Measurements from ENCODE around the gene RDH12.

Gene RDH12

DNA sequence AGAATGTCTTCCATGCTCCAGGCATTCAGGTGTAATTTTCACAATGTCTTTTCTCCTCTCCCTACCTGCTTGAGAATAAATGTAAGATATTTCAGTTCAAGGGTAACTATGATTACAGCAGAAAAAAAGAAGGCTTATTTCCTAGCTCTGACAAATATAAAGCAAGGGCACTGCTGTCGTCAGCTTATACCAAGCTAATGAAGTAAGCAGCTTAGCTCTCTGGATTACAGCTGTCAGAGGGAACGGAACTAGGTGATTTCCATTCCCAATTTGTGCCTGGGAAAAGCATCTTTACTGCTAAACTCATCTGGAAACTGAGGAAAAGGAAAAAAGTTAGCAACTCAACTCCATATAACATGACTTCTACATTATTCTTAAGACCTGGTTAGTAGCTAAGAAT, 58.2 kb downstream of the RDH12 start:
- DNase-seq (ENCODE audit: low read depth in 1 of 2, low spot score in 1 of 2): no peak
- Histone ChIP-seq H3K4me3 (replicated peaks; ENCODE audit: insufficient read depth, low read length) (no peak overlapping the region), H3K27ac (replicated peaks) (no peak overlapping the region), H3K27me3 (ENCODE audit: insufficient read depth, poor library complexity, severe bottlenecking) (no peaks in the 10 kb centered on the region)
- TF ChIP-seq POLR2AphosphoS5 (IDR thresholded peaks at IDR 0.05; ENCODE audit: low read depth) (no peak), GABPA (IDR thresholded peaks at IDR 0.05; ENCODE audit: low read depth) (no peak), SPI1 (IDR thresholded peaks at IDR 0.05; ENCODE audit: borderline replicate concordance, low read depth) (no peak)
- TF ChIP-seq, protein P1, sequence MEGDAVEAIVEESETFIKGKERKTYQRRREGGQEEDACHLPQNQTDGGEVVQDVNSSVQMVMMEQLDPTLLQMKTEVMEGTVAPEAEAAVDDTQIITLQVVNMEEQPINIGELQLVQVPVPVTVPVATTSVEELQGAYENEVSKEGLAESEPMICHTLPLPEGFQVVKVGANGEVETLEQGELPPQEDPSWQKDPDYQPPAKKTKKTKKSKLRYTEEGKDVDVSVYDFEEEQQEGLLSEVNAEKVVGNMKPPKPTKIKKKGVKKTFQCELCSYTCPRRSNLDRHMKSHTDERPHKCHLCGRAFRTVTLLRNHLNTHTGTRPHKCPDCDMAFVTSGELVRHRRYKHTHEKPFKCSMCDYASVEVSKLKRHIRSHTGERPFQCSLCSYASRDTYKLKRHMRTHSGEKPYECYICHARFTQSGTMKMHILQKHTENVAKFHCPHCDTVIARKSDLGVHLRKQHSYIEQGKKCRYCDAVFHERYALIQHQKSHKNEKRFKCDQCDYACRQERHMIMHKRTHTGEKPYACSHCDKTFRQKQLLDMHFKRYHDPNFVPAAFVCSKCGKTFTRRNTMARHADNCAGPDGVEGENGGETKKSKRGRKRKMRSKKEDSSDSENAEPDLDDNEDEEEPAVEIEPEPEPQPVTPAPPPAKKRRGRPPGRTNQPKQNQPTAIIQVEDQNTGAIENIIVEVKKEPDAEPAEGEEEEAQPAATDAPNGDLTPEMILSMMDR (IDR thresholded peaks at IDR 0.05; ENCODE audit: insufficient read depth, low read length): no peak
- TF ChIP-seq, protein P2, sequence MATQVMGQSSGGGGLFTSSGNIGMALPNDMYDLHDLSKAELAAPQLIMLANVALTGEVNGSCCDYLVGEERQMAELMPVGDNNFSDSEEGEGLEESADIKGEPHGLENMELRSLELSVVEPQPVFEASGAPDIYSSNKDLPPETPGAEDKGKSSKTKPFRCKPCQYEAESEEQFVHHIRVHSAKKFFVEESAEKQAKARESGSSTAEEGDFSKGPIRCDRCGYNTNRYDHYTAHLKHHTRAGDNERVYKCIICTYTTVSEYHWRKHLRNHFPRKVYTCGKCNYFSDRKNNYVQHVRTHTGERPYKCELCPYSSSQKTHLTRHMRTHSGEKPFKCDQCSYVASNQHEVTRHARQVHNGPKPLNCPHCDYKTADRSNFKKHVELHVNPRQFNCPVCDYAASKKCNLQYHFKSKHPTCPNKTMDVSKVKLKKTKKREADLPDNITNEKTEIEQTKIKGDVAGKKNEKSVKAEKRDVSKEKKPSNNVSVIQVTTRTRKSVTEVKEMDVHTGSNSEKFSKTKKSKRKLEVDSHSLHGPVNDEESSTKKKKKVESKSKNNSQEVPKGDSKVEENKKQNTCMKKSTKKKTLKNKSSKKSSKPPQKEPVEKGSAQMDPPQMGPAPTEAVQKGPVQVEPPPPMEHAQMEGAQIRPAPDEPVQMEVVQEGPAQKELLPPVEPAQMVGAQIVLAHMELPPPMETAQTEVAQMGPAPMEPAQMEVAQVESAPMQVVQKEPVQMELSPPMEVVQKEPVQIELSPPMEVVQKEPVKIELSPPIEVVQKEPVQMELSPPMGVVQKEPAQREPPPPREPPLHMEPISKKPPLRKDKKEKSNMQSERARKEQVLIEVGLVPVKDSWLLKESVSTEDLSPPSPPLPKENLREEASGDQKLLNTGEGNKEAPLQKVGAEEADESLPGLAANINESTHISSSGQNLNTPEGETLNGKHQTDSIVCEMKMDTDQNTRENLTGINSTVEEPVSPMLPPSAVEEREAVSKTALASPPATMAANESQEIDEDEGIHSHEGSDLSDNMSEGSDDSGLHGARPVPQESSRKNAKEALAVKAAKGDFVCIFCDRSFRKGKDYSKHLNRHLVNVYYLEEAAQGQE (IDR thresholded peaks at IDR 0.05; ENCODE audit: insufficient replicate concordance, low read depth): no peak

DNA sequence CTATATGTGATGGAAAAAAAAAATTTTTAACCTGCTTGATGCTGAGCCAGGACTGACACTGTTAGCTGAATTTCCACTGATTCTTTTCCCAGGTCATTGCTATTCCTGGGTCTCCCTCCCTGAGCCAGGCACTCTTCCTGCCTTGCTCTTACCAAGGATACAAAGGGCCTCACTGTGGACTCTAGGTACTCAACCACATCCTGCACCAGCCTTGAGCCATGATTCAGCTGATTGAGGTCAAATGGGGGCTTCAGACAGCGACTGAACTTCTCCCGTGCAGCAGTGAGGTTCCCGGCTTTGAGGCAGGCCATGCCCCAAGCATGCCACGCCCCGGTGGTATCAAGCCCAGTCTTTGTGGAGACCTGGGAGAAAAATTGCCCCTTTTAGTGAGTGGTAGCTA, 60.4 kb downstream of the RDH12 start:
- no peak for TF ChIP-seq POLR2AphosphoS5 (IDR thresholded peaks at IDR 0.05; ENCODE audit: low read depth)
- TF ChIP-seq, protein P2 (IDR thresholded peaks at IDR 0.05; ENCODE audit: insufficient replicate concordance, low read depth): no peak
- TF ChIP-seq, protein P1 (IDR thresholded peaks at IDR 0.05; ENCODE audit: insufficient read depth, low read length): no peak
- no peak for TF ChIP-seq GABPA (IDR thresholded peaks at IDR 0.05; ENCODE audit: low read depth)
- TF ChIP-seq SPI1 (IDR thresholded peaks at IDR 0.05; ENCODE audit: borderline replicate concordance, low read depth): no peak
- H3K27me3 ChIP-seq (ENCODE audit: insufficient read depth, poor library complexity, severe bottlenecking): no peaks in the 10 kb centered on the region
- H3K4me3 ChIP-seq (replicated peaks; ENCODE audit: insufficient read depth, low read length): no peak overlapping the region
- DNase-seq (ENCODE audit: low read depth in 1 of 2, low spot score in 1 of 2): no peak
- no peak overlapping the region for H3K27ac ChIP-seq (replicated peaks)

DNA sequence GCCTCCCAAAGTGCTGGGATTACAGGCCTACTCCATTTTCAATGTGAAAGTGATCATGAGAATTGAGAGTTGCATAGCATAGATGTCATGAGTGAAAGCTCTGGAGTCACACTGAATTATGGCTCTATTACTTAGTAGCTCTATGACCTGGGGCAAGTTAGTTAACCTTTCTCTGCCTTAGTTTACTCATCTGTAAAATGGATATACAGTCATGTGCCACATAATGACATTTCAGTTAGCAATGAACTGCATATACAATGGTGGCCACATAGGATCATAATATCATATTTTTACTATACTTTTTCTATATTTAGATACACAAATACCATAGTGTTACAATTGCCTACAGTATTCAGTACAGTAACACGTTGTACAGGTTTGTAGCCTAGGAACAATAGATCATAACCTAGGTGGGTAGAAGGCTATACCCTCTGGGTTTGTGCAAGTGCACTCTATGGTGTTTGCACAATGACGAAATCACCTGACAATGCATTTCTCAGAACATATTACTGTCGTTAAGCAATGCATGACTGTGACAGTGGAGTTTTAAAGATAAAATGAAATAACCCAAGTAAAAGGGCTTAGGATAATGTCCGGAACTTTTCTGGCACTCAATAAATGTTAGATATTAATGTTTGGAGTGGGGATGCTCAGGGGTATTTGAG, 61.6 kb downstream of the RDH12 start:
- H3K27me3 ChIP-seq (ENCODE audit: insufficient read depth, poor library complexity, severe bottlenecking): no peaks in the 10 kb centered on the region
- H3K27ac ChIP-seq (replicated peaks): no peak overlapping the region
- peak in 1 of 2 experiments; percentile 9 for DNase-seq (ENCODE audit: low read depth in 1 of 2, low spot score in 1 of 2)
- TF ChIP-seq, protein P1 (IDR thresholded peaks at IDR 0.05; ENCODE audit: insufficient read depth, low read length): no peak
- TF ChIP-seq POLR2AphosphoS5 (IDR thresholded peaks at IDR 0.05; ENCODE audit: low read depth) (no peak), SPI1 (IDR thresholded peaks at IDR 0.05; ENCODE audit: borderline replicate concordance, low read depth) (no peak), GABPA (IDR thresholded peaks at IDR 0.05; ENCODE audit: low read depth) (no peak)
- TF ChIP-seq, protein P2 (IDR thresholded peaks at IDR 0.05; ENCODE audit: insufficient replicate concordance, low read depth): no peak
- H3K4me3 ChIP-seq (replicated peaks; ENCODE audit: insufficient read depth, low read length): no peak overlapping the region
